GM18951 (cell line): ENCODE results near the gene PARVB.
"Not testable (repeated sequence)": the region's sequence is repeated elsewhere in the genome, so short reads cannot be mapped to it uniquely, and the experiment has no call there.

Experiments used
- POLR2A ChIP-seq: IDR thresholded peaks from 4 replicates; pipeline ENCODE4 v1.6.1; 2011; ENCODE audit warnings: mild to moderate bottlenecking; ENCODE audit not compliant: insufficient read length, insufficient read depth; ENCODE audit errors: extremely low read depth
- in situ Hi-C: fragments of 300-500 bp; cut with MboI; formaldehyde crosslinking; loops from one replicate; pipeline ENCODE4 v1.12.0; 2022; ENCODE audit warnings: low sequenced_read_pairs, mixed read lengths, inconsistent platforms; ENCODE audit not compliant: unreplicated experiment

PARVB gene

DNA sequence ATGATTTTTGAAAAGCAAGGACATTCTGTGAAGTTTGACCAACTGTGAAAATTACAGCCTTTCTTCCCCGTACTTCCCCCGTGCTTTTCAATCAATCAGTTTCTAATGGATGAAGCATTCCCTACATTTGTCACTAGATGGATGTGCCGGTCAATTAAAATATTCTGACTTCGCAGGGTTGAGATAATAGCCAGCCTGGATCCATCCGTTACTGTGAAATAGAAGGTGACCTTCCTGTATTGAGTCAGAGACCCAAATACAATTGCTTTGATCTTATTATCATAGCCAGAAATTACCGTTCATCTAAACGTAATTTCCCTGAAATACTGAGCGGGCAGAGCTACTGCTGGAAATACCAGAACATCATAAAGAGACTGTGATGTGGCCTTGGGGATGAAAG lies 21.1 kb upstream of the PARVB start:
- in situ Hi-C loops, result no loop called here
- no peak for TF ChIP-seq POLR2A

GRCh38 chr22:44003405-44004103 lies 20.5 kb upstream of the PARVB start:
- no peak for TF ChIP-seq POLR2A
- in situ Hi-C loops, result no loop called here

DNA sequence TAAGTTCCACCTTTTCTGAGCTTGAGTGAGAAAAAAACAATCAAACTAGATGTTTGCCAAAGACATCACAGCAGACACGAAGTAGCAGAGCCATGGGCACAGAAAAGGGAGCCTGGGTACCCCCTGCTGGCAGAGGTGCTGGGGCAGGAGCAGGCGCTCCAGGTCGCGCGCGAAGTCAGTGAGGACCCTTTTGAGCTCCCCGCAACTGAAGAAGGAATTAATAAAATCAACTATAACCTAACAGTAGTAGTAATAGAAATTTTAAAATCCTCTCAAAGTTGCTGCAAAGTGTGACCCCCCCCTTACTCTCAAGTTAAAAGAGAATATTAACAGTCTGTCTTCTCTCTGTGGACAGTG lies 20.0 kb upstream of the PARVB start:
- TF ChIP-seq POLR2A, result no peak
- in situ Hi-C loops, result no loop called here

DNA sequence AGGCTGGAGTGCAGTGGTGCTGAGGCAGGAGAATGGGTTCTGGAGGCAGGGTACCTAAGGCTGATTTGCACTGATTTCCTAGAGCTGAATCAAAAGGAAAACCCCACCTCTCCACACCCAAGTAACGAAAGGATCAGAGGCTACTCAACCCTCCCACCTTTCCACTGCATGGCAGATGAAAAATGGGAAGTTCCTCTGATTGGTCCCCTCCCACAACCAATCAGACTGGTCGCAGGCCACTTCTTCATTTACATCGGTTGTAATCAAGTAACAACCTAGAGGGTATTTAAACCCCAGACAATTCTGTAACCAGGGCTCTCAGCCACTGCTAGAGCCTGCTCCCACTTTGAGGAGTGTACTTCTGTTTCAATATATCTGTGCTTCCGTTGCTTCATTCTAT lies 18.6 kb upstream of the PARVB start:
- TF ChIP-seq POLR2A, result no peak
- in situ Hi-C loops, result no loop called here

DNA sequence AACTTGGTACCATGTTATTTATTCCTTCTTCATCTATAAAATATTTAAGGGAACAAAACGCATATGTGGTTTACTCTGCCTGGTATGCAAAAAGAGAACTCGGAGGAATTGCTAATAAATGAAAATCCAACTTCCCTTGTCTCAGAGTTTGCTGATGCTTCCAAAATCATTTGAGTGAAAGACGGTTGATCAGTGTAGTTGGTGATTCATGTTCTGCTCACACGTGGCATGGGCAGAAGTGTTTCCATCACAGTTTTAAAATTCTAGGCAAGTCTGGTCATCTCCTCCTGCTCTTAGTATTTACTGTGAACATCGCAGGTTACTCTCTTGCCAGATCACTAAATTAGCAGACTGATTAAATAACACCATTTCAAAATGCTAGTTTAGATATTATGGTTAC lies 11.9 kb upstream of the PARVB start:
- in situ Hi-C loops, result no loop called here
- TF ChIP-seq POLR2A, result no peak

- no peak for TF ChIP-seq POLR2A
- in situ Hi-C loops, result no loop called here
These were observed 11.5 kb upstream of the PARVB start for GRCh38 chr22:44012591-44012990.

DNA sequence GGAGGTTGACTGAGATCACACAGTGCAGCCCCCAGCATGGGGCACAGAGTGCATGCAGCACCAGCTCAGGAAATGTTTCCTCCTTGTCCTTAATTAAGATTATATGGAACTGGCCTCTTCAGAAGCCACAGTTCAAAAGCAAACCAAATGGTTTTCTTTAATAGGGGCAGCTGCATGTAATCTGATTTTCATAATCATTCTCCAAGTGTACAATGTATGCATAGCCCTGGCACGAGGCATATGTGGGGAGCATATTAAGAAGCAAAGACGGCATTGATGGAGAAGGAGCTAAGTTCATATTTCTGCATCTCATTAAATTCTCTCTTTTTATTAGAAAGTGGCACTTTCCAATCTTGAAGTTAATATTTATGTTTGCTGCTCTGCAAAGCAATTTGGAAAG lies 9.9 kb upstream of the PARVB start:
- no peak for TF ChIP-seq POLR2A
- in situ Hi-C loops, result no loop called here

GRCh38 chr22:44016586-44016985 lies 7.5 kb upstream of the PARVB start:
- in situ Hi-C loops, result not testable (repeated sequence)

GRCh38 chr22:44018594-44018993 lies 5.5 kb upstream of the PARVB start:
- no peak for TF ChIP-seq POLR2A
- in situ Hi-C loops, result no loop called here

- TF ChIP-seq POLR2A, result no peak
These were observed 4.7 kb upstream of the PARVB start for GRCh38 chr22:44019416-44019815.

GRCh38 chr22:44019846-44020245 lies 4.3 kb upstream of the PARVB start:
- in situ Hi-C loops, result no loop called here
- TF ChIP-seq POLR2A, result no peak

More at GRCh38 chr22:44019416-44019815, 4.7 kb upstream of the PARVB start:
- in situ Hi-C loops, result no loop called here

DNA sequence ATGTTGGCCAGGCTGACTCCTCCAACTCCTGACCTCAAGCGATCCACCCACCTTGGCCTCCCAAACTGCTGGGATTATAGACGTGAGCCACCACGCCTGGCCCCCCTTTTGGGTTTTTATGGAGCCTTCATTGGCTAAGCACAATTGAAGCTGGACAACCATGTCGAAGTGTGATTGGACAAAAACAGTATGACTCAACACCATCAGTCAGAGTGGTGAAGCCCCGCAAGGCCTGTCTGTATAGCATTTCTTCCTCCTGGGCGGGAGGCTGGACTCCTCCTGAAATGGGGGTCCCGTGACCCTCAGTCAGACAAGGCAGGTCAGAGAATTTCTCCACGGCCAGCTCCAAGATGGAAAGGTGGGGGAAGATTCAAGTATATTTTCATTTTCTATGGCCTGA lies 3.1 kb upstream of the PARVB start:
- in situ Hi-C loops, result no loop called here
- TF ChIP-seq POLR2A, result no peak

DNA sequence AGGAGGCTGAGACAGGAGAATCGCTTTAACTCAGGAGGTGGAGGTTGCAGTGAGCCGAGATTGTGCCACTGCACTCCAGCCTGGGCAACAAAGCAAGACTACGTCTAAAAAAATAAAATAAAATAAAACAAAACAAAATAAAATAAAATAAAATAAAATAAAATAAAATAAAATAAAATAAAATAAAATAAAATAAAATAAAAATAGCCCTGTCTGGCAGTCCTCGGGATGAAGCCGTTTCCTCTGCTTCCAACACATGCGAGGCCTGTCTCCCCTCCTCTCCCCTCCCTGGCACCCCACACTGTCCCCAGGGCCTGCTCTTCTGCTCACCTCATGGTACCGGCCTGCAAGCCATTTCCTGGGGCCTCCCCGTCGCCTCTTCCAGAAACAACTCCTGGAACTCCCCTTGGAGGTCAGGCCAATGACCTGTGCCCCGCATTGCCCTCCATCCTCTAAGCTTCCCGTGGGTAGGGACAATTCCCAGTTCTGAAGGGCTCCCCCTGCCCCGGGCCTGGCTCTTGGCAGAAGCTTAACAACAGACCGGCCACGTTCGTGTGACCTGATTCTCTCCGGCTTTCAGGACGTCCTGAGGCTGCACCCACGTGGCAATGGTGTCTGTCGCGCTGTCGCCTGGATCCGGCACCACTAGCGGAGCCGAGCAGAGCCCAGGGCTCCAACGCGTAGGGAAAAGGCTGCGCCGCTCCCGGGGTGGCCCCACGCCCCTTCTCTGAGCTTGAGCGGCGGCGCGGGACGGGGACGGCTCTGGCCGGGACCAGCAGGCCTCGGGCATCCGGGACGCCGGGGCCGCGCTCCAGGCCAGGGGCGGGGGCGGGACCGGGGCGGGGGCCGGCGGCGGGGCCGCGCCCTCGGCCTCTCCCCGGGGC lies 456 bp upstream of the PARVB start:
- peak; percentile 77 for TF ChIP-seq POLR2A
- in situ Hi-C loops, result no loop called here
